ENCODE data around the gene MRPS9.

DNA sequence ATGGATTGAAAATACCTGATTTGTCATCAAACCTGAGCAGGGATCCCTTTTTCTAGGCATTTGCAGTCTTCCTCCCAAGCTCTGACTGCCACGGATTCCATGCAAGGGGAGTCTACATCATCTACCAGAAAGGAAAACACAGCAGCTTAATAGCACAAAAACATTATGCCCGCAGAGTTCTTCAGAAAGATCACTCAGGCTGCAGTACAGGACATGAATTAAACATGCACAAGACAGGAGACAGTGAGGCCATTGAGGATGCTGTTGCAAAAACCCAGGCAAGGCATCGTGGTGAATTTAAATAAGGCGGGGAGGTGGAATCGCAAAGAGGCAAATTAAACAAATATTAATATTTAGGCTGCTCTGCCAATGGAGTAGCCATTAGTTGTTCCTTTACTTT is 88.5 kb downstream of the MRPS9 start:
- TF ChIP-seq, protein P1, sequence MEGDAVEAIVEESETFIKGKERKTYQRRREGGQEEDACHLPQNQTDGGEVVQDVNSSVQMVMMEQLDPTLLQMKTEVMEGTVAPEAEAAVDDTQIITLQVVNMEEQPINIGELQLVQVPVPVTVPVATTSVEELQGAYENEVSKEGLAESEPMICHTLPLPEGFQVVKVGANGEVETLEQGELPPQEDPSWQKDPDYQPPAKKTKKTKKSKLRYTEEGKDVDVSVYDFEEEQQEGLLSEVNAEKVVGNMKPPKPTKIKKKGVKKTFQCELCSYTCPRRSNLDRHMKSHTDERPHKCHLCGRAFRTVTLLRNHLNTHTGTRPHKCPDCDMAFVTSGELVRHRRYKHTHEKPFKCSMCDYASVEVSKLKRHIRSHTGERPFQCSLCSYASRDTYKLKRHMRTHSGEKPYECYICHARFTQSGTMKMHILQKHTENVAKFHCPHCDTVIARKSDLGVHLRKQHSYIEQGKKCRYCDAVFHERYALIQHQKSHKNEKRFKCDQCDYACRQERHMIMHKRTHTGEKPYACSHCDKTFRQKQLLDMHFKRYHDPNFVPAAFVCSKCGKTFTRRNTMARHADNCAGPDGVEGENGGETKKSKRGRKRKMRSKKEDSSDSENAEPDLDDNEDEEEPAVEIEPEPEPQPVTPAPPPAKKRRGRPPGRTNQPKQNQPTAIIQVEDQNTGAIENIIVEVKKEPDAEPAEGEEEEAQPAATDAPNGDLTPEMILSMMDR (conservative IDR thresholded peaks at IDR 0.05 in 1 of 2, IDR thresholded peaks at IDR 0.05 in 1 of 2; ENCODE audit: extremely low read depth in 1 of 2, insufficient read depth in 1 of 2, low read depth in 1 of 2, low read length in 2 of 2), result no peak
- TF ChIP-seq EZH2 (IDR thresholded peaks at IDR 0.05; ENCODE audit: borderline replicate concordance, low read length), result no peak
